ENCODE data around the gene EXOC2.

- TF ChIP-seq POLR2A (IDR thresholded peaks at IDR 0.05): no peak
- TF ChIP-seq, protein P1, sequence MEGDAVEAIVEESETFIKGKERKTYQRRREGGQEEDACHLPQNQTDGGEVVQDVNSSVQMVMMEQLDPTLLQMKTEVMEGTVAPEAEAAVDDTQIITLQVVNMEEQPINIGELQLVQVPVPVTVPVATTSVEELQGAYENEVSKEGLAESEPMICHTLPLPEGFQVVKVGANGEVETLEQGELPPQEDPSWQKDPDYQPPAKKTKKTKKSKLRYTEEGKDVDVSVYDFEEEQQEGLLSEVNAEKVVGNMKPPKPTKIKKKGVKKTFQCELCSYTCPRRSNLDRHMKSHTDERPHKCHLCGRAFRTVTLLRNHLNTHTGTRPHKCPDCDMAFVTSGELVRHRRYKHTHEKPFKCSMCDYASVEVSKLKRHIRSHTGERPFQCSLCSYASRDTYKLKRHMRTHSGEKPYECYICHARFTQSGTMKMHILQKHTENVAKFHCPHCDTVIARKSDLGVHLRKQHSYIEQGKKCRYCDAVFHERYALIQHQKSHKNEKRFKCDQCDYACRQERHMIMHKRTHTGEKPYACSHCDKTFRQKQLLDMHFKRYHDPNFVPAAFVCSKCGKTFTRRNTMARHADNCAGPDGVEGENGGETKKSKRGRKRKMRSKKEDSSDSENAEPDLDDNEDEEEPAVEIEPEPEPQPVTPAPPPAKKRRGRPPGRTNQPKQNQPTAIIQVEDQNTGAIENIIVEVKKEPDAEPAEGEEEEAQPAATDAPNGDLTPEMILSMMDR (IDR thresholded peaks at IDR 0.05): no peak
These were observed 50.1 kb downstream of the EXOC2 start for GRCh38 chr6:642805-643204.

All from lower leg skin (tissue), 3 donors.